GM13976 (cell line): ENCODE data around the gene PLXNC1.
A peak's percentile ranks its signal among the peaks of the same experiment; 100 is the strongest.
"Not testable (repeated sequence)": the region's sequence is repeated elsewhere in the genome, so short reads cannot be mapped to it uniquely, and the experiment has no call there.

Experiments used
- DNase-seq: peaks from one replicate; pipeline ENCODE4 v3.0.0; 2012; ENCODE audit warnings: low spot score
- in situ Hi-C: fragments of 300-500 bp; cut with MboI; formaldehyde crosslinking; loops from one replicate; pipeline ENCODE4 v1.12.0; 2022; ENCODE audit warnings: low sequenced_read_pairs, mixed read lengths, inconsistent platforms; ENCODE audit not compliant: unreplicated experiment
- TF ChIP-seq, protein P1 (sequence below): IDR thresholded peaks from 2 replicates; pipeline ENCODE4 v1.5.1; 2012; ENCODE audit warnings: borderline replicate concordance, mild to moderate bottlenecking; ENCODE audit not compliant: insufficient read depth; ENCODE audit errors: extremely low read depth, missing control alignments, control extremely low read depth

The PLXNC1 gene

GRCh38 chr12:94308612-94309011 is 160.2 kb downstream of the PLXNC1 start:
- TF ChIP-seq, protein P1, sequence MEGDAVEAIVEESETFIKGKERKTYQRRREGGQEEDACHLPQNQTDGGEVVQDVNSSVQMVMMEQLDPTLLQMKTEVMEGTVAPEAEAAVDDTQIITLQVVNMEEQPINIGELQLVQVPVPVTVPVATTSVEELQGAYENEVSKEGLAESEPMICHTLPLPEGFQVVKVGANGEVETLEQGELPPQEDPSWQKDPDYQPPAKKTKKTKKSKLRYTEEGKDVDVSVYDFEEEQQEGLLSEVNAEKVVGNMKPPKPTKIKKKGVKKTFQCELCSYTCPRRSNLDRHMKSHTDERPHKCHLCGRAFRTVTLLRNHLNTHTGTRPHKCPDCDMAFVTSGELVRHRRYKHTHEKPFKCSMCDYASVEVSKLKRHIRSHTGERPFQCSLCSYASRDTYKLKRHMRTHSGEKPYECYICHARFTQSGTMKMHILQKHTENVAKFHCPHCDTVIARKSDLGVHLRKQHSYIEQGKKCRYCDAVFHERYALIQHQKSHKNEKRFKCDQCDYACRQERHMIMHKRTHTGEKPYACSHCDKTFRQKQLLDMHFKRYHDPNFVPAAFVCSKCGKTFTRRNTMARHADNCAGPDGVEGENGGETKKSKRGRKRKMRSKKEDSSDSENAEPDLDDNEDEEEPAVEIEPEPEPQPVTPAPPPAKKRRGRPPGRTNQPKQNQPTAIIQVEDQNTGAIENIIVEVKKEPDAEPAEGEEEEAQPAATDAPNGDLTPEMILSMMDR, result no peak
- in situ Hi-C loops, result no loop called here
- no peak for DNase-seq

GRCh38 chr12:94309373-94309772 is 161.0 kb downstream of the PLXNC1 start:
- in situ Hi-C loops, result no loop called here
- peak; percentile 22 for DNase-seq
- TF ChIP-seq, protein P1, result no peak

GRCh38 chr12:94312378-94312777 is 164.0 kb downstream of the PLXNC1 start:
- DNase-seq, result no peak
- in situ Hi-C loops, result no loop called here
- TF ChIP-seq, protein P1, result no peak

DNA sequence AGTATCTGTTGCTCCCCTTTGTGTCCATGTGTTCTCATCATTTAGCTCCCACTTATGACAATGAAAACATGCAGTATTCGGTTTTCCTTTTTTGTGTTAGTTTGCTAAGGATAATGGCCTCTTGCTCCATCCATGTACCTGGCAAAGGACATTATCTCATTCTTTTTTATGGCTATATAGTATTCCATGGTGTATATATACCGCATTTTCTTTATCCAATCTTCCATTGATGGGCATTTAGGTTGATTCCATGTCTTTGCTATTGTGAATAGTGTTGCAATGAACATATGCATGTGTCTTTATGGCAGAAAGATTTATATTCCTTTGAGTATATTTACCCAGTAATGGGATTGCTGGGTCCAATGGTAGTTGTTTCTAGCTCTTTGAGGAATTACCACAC is 168.2 kb downstream of the PLXNC1 start:
- DNase-seq, in situ Hi-C loops: not testable (repeated sequence)

GRCh38 chr12:94318181-94318580 is 169.8 kb downstream of the PLXNC1 start:
- no peak for DNase-seq
- TF ChIP-seq, protein P1, result no peak
- in situ Hi-C loops, result no loop called here

GRCh38 chr12:94320109-94320508 is 171.7 kb downstream of the PLXNC1 start:
- DNase-seq, result no peak
- TF ChIP-seq, protein P1, result no peak
- in situ Hi-C loops, result loop anchor here (10.0 kb wide), 1 partner anchor 215 kb away; no protein-coding TSS in a partner anchor

DNA sequence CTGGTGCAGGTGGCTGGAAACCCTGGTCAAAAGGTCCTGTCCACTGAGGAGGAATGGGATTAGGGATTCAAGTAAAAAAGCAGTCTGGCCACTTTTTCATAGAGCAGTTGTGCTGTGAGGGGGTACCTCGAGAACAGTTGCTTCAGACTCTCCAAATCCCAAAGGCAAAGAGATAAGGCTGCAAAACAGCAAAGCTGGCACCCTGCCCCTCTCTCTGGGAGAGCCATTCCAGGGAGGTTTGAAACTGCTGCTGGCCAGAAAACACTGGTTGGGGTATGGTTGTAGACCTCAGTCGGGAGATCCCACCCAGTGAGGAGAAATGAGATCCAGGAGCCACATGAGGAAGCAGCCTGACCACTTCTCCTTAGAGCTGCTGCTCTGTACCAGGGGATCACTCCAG is 174.0 kb downstream of the PLXNC1 start:
- TF ChIP-seq, protein P1, result no peak
- no peak for DNase-seq
- in situ Hi-C loops, result loop anchor here (10.0 kb wide), 1 partner anchor 212 kb away; no protein-coding TSS in a partner anchor
